WTC11 (cell line): ENCODE results near the gene PTCH1. TPM values are rescaled to one million over a fixed set of nuclear protein-coding genes. Genes with fewer than 3 reads are reported as not detected.

Source experiments
- ATAC-seq: fragments of 200-7000 bp; cut with Tn5 transposase; 2 replicates; pipeline ENCODE4 v1.10.0; 2021; ENCODE audit warnings: mild to moderate bottlenecking, moderate library complexity
- CTCF ChIA-PET: fragments of 300-600 bp; sonication (Branson Sonifier 250); formaldehyde crosslinking; loops from one replicate; lab custom pipeline; 2021; ENCODE audit warnings: antibody characterized with exemption; lab: Charles Lee
- POLR2A ChIA-PET: fragments of 350-600 bp; sonication (Branson Sonifier 250); formaldehyde crosslinking; loops from one replicate; lab custom pipeline; 2021; ENCODE audit warnings: antibody characterized with exemption; lab: Charles Lee
- DNase-seq: peaks from one replicate; pipeline ENCODE4 v3.0.0; 2021; ENCODE audit warnings: low spot score
- H3K27ac Mint-ChIP-seq: 2 replicates; pipeline ENCODE4 v1.8.0; 2021; ENCODE audit warnings: mixed read lengths
- H3K27me3 Mint-ChIP-seq: 2 replicates; pipeline ENCODE4 v1.8.0; 2021; ENCODE audit warnings: low read depth, mild to moderate bottlenecking, moderate library complexity, mixed read lengths
- H3K36me3 Mint-ChIP-seq: 2 replicates; pipeline ENCODE4 v1.8.0; 2021; ENCODE audit warnings: mixed read lengths
- H3K4me1 Mint-ChIP-seq: 2 replicates; pipeline ENCODE4 v1.8.0; 2022; ENCODE audit warnings: mixed read lengths
- H3K4me3 Mint-ChIP-seq: 2 replicates; pipeline ENCODE4 v1.8.0; 2021; ENCODE audit warnings: mild to moderate bottlenecking, moderate library complexity, mixed read lengths
- H3K9me3 Mint-ChIP-seq: 2 replicates; pipeline ENCODE4 v1.8.0; 2021; ENCODE audit warnings: mixed read lengths
- EMX1 ChIP-seq: fragments of 250-450 bp; sonication (Bioruptor Pico); IDR thresholded peaks from 2 replicates; pipeline ENCODE4 v1.8.0; 2021; ENCODE audit warnings: mild to moderate bottlenecking
- FOXJ3 ChIP-seq: sonication (generic); formaldehyde crosslinking; IDR thresholded peaks from 2 replicates; pipeline ENCODE4 v1.9.0; 2021; ENCODE audit warnings: missing genetic modification reagents, mild to moderate bottlenecking, borderline replicate concordance
- GTF2I ChIP-seq: fragments of 250-450 bp; sonication (Bioruptor Pico); conservative IDR thresholded peaks from 2 replicates; pipeline ENCODE4 v1.4.0; 2021; ENCODE audit warnings: mild to moderate bottlenecking
- JAZF1 ChIP-seq: fragments of 250-450 bp; sonication (Bioruptor Pico); IDR thresholded peaks from 2 replicates; pipeline ENCODE4 v1.9.0; 2021; ENCODE audit warnings: moderate library complexity, mild to moderate bottlenecking, inconsistent platforms
- MYBL2 ChIP-seq: sonication (generic); formaldehyde crosslinking; IDR thresholded peaks from 2 replicates; pipeline ENCODE4 v1.8.1; 2023; ENCODE audit warnings: mild to moderate bottlenecking, moderate library complexity, missing genetic modification reagents
- OVOL2 ChIP-seq: fragments of 250-450 bp; sonication (Bioruptor Pico); IDR thresholded peaks from 2 replicates; pipeline ENCODE4 v1.9.0; 2021; ENCODE audit warnings: mild to moderate bottlenecking, borderline replicate concordance
- RELA ChIP-seq: sonication (generic); formaldehyde crosslinking; IDR thresholded peaks from 2 replicates; pipeline ENCODE4 v1.8.1; 2022; ENCODE audit warnings: missing genetic modification reagents, mild to moderate bottlenecking, borderline replicate concordance
- ZNF317 ChIP-seq: sonication (generic); formaldehyde crosslinking; IDR thresholded peaks from 2 replicates; pipeline ENCODE4 v1.8.1; 2023; ENCODE audit warnings: low read depth, mild to moderate bottlenecking, moderate library complexity, missing genetic modification reagents, borderline replicate concordance
- ZNF396 ChIP-seq: fragments of 250-450 bp; sonication (Bioruptor Pico); IDR thresholded peaks from 2 replicates; pipeline ENCODE4 v1.8.0; 2021; ENCODE audit warnings: mild to moderate bottlenecking, moderate library complexity, borderline replicate concordance
- total RNA-seq: library from RNA; stranded (reverse); gene quantifications from 3 replicates; pipeline ENCODE4 v1.2.3, GENCODE V29; 2021
- TF ChIP-seq, protein P1 (sequence below): sonication (generic); formaldehyde crosslinking; IDR thresholded peaks from 2 replicates; pipeline ENCODE4 v1.8.0; 2022; ENCODE audit warnings: mild to moderate bottlenecking, missing genetic modification reagents
- TF ChIP-seq, protein P2 (sequence below): sonication (generic); formaldehyde crosslinking; IDR thresholded peaks from 2 replicates; pipeline ENCODE4 v1.8.1; 2023; ENCODE audit warnings: mild to moderate bottlenecking, moderate library complexity, missing genetic modification reagents
- TF ChIP-seq, protein P3 (sequence below): fragments of 250-450 bp; sonication (Bioruptor Pico); IDR thresholded peaks from 2 replicates; pipeline ENCODE4 v1.9.0; 2021; ENCODE audit warnings: moderate library complexity, mild to moderate bottlenecking, inconsistent platforms, borderline replicate concordance
- TF ChIP-seq, protein P4 (sequence below): sonication (generic); formaldehyde crosslinking; IDR thresholded peaks from 2 replicates; pipeline ENCODE4 v1.8.0; 2022; ENCODE audit warnings: missing genetic modification reagents
- TF ChIP-seq, protein P5 (sequence below): sonication (generic); formaldehyde crosslinking; IDR thresholded peaks from 2 replicates; pipeline ENCODE4 v1.8.1; 2022; ENCODE audit warnings: mild to moderate bottlenecking, missing genetic modification reagents, moderate library complexity, borderline replicate concordance
- TF ChIP-seq, protein P6 (sequence below): sonication (generic); formaldehyde crosslinking; IDR thresholded peaks from 2 replicates; pipeline ENCODE4 v1.8.1; 2022; ENCODE audit warnings: low read depth, mild to moderate bottlenecking, moderate library complexity, missing genetic modification reagents, borderline replicate concordance
- TF ChIP-seq, protein P7 (sequence below): fragments of 250-450 bp; sonication (Bioruptor Pico); IDR thresholded peaks from 2 replicates; pipeline ENCODE4 v2.1.2; 2022; ENCODE audit warnings: mild to moderate bottlenecking, moderate library complexity

The PTCH1 gene
- total RNA-seq, 1 experiment from 2014 or later: 38.0 TPM

DNA sequence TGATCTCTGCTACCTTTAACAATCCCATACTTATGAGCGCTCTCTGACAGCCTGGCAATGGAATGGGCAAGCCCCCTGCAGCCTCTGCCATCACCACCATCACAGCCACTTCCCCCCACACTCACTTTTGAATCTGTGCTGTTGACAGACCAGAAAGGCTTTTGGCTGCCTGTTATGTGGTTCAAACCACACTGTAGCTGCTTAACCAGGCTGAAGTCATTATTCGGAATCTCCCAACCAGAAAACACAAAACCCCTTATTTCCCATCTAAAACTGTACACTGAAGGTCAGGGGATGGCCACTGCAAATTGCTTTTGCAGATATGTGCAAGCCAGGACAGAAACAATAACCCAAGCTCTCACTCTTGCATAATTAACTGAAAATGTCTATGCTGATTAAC lies 35.8 kb downstream of the PTCH1 start (continued):
- TF ChIP-seq, protein P1, sequence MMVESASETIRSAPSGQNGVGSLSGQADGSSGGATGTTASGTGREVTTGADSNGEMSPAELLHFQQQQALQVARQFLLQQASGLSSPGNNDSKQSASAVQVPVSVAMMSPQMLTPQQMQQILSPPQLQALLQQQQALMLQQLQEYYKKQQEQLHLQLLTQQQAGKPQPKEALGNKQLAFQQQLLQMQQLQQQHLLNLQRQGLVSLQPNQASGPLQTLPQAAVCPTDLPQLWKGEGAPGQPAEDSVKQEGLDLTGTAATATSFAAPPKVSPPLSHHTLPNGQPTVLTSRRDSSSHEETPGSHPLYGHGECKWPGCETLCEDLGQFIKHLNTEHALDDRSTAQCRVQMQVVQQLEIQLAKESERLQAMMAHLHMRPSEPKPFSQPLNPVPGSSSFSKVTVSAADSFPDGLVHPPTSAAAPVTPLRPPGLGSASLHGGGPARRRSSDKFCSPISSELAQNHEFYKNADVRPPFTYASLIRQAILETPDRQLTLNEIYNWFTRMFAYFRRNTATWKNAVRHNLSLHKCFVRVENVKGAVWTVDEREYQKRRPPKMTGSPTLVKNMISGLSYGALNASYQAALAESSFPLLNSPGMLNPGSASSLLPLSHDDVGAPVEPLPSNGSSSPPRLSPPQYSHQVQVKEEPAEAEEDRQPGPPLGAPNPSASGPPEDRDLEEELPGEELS: no peak
- TF ChIP-seq MYBL2 (CRISPR knock-in tag): no peak
- no peak for TF ChIP-seq OVOL2
- TF ChIP-seq, protein P2, sequence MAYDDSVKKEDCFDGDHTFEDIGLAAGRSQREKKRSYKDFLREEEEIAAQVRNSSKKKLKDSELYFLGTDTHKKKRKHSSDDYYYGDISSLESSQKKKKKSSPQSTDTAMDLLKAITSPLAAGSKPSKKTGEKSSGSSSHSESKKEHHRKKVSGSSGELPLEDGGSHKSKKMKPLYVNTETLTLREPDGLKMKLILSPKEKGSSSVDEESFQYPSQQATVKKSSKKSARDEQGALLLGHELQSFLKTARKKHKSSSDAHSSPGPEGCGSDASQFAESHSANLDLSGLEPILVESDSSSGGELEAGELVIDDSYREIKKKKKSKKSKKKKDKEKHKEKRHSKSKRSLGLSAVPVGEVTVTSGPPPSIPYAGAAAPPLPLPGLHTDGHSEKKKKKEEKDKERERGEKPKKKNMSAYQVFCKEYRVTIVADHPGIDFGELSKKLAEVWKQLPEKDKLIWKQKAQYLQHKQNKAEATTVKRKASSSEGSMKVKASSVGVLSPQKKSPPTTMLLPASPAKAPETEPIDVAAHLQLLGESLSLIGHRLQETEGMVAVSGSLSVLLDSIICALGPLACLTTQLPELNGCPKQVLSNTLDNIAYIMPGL (CRISPR knock-in tag): no peak
- TF ChIP-seq, protein P3, sequence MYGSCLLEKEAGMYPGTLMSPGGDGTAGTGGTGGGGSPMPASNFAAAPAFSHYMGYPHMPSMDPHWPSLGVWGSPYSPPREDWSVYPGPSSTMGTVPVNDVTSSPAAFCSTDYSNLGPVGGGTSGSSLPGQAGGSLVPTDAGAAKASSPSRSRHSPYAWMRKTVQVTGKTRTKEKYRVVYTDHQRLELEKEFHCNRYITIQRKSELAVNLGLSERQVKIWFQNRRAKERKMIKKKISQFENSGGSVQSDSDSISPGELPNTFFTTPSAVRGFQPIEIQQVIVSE (CRISPR knock-in tag): no peak
- TF ChIP-seq GTF2I (CRISPR knock-in tag): no peak
- no peak for TF ChIP-seq ZNF396
- TF ChIP-seq, protein P4, sequence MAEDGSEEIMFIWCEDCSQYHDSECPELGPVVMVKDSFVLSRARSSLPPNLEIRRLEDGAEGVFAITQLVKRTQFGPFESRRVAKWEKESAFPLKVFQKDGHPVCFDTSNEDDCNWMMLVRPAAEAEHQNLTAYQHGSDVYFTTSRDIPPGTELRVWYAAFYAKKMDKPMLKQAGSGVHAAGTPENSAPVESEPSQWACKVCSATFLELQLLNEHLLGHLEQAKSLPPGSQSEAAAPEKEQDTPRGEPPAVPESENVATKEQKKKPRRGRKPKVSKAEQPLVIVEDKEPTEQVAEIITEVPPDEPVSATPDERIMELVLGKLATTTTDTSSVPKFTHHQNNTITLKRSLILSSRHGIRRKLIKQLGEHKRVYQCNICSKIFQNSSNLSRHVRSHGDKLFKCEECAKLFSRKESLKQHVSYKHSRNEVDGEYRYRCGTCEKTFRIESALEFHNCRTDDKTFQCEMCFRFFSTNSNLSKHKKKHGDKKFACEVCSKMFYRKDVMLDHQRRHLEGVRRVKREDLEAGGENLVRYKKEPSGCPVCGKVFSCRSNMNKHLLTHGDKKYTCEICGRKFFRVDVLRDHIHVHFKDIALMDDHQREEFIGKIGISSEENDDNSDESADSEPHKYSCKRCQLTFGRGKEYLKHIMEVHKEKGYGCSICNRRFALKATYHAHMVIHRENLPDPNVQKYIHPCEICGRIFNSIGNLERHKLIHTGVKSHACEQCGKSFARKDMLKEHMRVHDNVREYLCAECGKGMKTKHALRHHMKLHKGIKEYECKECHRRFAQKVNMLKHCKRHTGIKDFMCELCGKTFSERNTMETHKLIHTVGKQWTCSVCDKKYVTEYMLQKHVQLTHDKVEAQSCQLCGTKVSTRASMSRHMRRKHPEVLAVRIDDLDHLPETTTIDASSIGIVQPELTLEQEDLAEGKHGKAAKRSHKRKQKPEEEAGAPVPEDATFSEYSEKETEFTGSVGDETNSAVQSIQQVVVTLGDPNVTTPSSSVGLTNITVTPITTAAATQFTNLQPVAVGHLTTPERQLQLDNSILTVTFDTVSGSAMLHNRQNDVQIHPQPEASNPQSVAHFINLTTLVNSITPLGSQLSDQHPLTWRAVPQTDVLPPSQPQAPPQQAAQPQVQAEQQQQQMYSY: no peak
- TF ChIP-seq, protein P5, sequence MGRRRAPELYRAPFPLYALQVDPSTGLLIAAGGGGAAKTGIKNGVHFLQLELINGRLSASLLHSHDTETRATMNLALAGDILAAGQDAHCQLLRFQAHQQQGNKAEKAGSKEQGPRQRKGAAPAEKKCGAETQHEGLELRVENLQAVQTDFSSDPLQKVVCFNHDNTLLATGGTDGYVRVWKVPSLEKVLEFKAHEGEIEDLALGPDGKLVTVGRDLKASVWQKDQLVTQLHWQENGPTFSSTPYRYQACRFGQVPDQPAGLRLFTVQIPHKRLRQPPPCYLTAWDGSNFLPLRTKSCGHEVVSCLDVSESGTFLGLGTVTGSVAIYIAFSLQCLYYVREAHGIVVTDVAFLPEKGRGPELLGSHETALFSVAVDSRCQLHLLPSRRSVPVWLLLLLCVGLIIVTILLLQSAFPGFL (CRISPR knock-in tag): no peak

DNA sequence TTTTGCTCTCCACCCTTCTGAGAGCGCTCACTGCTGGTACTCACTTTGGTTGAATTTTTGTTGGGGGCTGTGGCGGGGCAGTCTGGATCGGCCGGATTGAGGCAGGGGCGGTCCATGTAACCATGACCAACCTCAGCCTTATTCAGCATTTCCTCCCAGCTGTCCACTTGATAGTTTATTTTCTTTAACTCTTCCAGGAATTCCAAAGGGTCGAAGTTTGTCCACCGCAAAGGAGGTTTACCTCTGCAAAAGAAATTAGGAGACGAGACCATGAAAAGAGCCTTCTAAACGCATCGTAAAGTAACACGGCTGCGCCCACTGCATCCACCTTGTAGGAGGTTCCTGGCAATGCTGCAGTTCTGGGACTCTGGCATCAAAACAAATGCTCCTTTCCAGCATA lies 36.4 kb downstream of the PTCH1 start:
- H3K9me3 Mint-ChIP-seq: no peaks in the 10 kb centered on the region
- no peak for DNase-seq
- CTCF ChIA-PET: interaction anchor here (1.0 kb wide), 1 partner anchor 144 kb away, joined by 3 read pairs; no protein-coding TSS in a partner anchor
- H3K4me3 Mint-ChIP-seq: no peak overlapping the region
- H3K36me3 Mint-ChIP-seq: peaks cover 57% of the 10 kb centered on the region
- POLR2A ChIA-PET: no interaction called here
- 0 out of 2 replicates have a peak overlapping the region, but pooled peaks have one; percentile 17 for H3K27ac Mint-ChIP-seq
- H3K4me1 Mint-ChIP-seq: peaks cover 60% of the 10 kb centered on the region
- H3K27me3 Mint-ChIP-seq: no peaks in the 10 kb centered on the region
- no peak for ATAC-seq
- TF ChIP-seq JAZF1 (CRISPR knock-in tag) (no peak), ZNF317 (CRISPR knock-in tag) (no peak), GTF2I (CRISPR knock-in tag) (no peak), EMX1 (CRISPR knock-in tag) (no peak), ZNF396 (no peak), RELA (CRISPR knock-in tag) (no peak), FOXJ3 (no peak)
- TF ChIP-seq, protein P1: no peak
- TF ChIP-seq, protein P6, sequence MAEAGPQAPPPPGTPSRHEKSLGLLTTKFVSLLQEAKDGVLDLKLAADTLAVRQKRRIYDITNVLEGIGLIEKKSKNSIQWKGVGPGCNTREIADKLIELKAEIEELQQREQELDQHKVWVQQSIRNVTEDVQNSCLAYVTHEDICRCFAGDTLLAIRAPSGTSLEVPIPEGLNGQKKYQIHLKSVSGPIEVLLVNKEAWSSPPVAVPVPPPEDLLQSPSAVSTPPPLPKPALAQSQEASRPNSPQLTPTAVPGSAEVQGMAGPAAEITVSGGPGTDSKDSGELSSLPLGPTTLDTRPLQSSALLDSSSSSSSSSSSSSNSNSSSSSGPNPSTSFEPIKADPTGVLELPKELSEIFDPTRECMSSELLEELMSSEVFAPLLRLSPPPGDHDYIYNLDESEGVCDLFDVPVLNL (CRISPR knock-in tag): no peak
- TF ChIP-seq, protein P2 (CRISPR knock-in tag): no peak
- TF ChIP-seq, protein P7, sequence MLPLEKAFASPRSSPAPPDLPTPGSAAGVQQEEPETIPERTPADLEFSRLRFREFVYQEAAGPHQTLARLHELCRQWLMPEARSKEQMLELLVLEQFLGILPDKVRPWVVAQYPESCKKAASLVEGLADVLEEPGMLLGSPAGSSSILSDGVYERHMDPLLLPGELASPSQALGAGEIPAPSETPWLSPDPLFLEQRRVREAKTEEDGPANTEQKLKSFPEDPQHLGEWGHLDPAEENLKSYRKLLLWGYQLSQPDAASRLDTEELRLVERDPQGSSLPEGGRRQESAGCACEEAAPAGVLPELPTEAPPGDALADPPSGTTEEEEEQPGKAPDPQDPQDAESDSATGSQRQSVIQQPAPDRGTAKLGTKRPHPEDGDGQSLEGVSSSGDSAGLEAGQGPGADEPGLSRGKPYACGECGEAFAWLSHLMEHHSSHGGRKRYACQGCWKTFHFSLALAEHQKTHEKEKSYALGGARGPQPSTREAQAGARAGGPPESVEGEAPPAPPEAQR: no peak
